BLaER1 treated with 17β-estradiol and CSF1 and Interleukin-3, amounts not matched to agents 10 nM and 100 nM (cell line): ENCODE measurements around the gene CAMKMT.

Experiments used
- H3K27ac ChIP-seq, 11 experiments: shearing (Covaris generic); formaldehyde crosslinking; 2 replicates each; pipeline ENCODE4 v1.8.1; 2022
- H3K27me3 ChIP-seq, 11 experiments: shearing (Covaris generic); formaldehyde crosslinking; 2 replicates each; pipeline ENCODE4 v1.8.1; 2022
- H3K36me3 ChIP-seq, 11 experiments: shearing (Covaris generic); formaldehyde crosslinking; 2 replicates each; pipeline ENCODE4 v1.8.1; 2022
- H3K4me1 ChIP-seq, 10 experiments: shearing (Covaris generic); formaldehyde crosslinking; 2 replicates each; pipeline ENCODE4 v1.8.1; 2022
- H3K4me2 ChIP-seq, 11 experiments: shearing (Covaris generic); formaldehyde crosslinking; 2 replicates each; pipeline ENCODE4 v1.8.1; 2022
- H3K4me3 ChIP-seq, 10 experiments: shearing (Covaris generic); formaldehyde crosslinking; 2 replicates each; pipeline ENCODE4 v1.8.1; 2022
- H3K9ac ChIP-seq, 11 experiments: shearing (Covaris generic); formaldehyde crosslinking; 2 replicates each; pipeline ENCODE4 v1.8.1; 2022
- H3K9me3 ChIP-seq, 11 experiments: shearing (Covaris generic); formaldehyde crosslinking; replicated peaks in 1 of 11; 2 replicates each; pipeline ENCODE4 v1.8.1; 2022
- H4K20me1 ChIP-seq, 11 experiments: shearing (Covaris generic); formaldehyde crosslinking; 2 replicates each; pipeline ENCODE4 v1.8.1; 2022
- Cebpa-rat ChIP-seq, 11 experiments: shearing (Covaris generic); IDR thresholded peaks; 2 replicates each; pipeline ENCODE4 v1.8.1; 2022

CAMKMT gene

GRCh38 chr2:44689516-44689915 is 327.8 kb downstream of the CAMKMT start:
- no peaks in the 10 kb centered on the region for H3K27me3 ChIP-seq
- H3K27ac ChIP-seq, result no peak overlapping the region
- H3K4me1 ChIP-seq, result peaks cover 0 to 6% (median 0%) of the 10 kb centered on the region in 10 experiments; a peak in 2 of 20 replicates
- no peak overlapping the region for H3K9ac ChIP-seq
- no peaks in the 10 kb centered on the region for H4K20me1 ChIP-seq
- H3K36me3 ChIP-seq, result no peaks in the 10 kb centered on the region
- TF ChIP-seq Cebpa-rat (IDR thresholded peaks at IDR 0.05), result no peak
- H3K4me3 ChIP-seq, result no peak overlapping the region
- no peaks in the 10 kb centered on the region for H3K9me3 ChIP-seq
- H3K4me2 ChIP-seq, result peak overlapping the region in 1 of 11 experiments; percentile 1; a peak in 1 of 22 replicates

- TF ChIP-seq Cebpa-rat (IDR thresholded peaks at IDR 0.05), result no peak
- H3K27me3 ChIP-seq, result no peaks in the 10 kb centered on the region
- no peaks in the 10 kb centered on the region for H3K9me3 ChIP-seq
- H4K20me1 ChIP-seq, result no peaks in the 10 kb centered on the region
- no peaks in the 10 kb centered on the region for H3K36me3 ChIP-seq
- no peak overlapping the region for H3K27ac ChIP-seq
- no peak overlapping the region for H3K4me3 ChIP-seq
- peaks cover 0 to 6% (median 0%) of the 10 kb centered on the region in 10 experiments; a peak in 2 of 20 replicates for H3K4me1 ChIP-seq
- no peak overlapping the region for H3K9ac ChIP-seq
- H3K4me2 ChIP-seq, result no peak overlapping the region
These were observed 329.5 kb downstream of the CAMKMT start for GRCh38 chr2:44691174-44691785.

- Histone ChIP-seq H4K20me1 (no peaks in the 10 kb centered on the region), H3K9me3 (no peaks in the 10 kb centered on the region), H3K27ac (no peak overlapping the region), H3K4me2 (no peak overlapping the region), H3K9ac (no peak overlapping the region), H3K36me3 (no peaks in the 10 kb centered on the region), H3K4me3 (no peak overlapping the region), H3K27me3 (no peaks in the 10 kb centered on the region), H3K4me1 (peaks cover 0 to 6% (median 0%) of the 10 kb centered on the region in 10 experiments; a peak in 2 of 20 replicates)
- TF ChIP-seq Cebpa-rat (IDR thresholded peaks at IDR 0.05), result no peak
These were observed 331.1 kb downstream of the CAMKMT start for GRCh38 chr2:44692821-44693220.

- Histone ChIP-seq H3K36me3 (0 out of 22 replicates have a peak, but pooled peaks cover 0 to 4% (median 0%) of the 10 kb centered on the region in 11 experiments), H3K9ac (no peak overlapping the region), H3K4me2 (no peak overlapping the region), H3K4me1 (no peaks in the 10 kb centered on the region), H3K9me3 (peaks cover 0 to 8% (median 0%) of the 10 kb centered on the region in 11 experiments; a peak in 1 of 22 replicates), H3K27me3 (no peaks in the 10 kb centered on the region), H4K20me1 (no peaks in the 10 kb centered on the region), H3K27ac (no peak overlapping the region), H3K4me3 (no peak overlapping the region)
- TF ChIP-seq Cebpa-rat (IDR thresholded peaks at IDR 0.05), result no peak
These were observed 339.1 kb downstream of the CAMKMT start for GRCh38 chr2:44700824-44701223.

- H4K20me1 ChIP-seq, result no peaks in the 10 kb centered on the region
- no peak overlapping the region for H3K27ac ChIP-seq
- no peak for TF ChIP-seq Cebpa-rat (IDR thresholded peaks at IDR 0.05)
- peaks cover 10 to 14% (median 12%) of the 10 kb centered on the region in 10 experiments; a peak in 16 of 20 replicates for H3K4me1 ChIP-seq
- H3K9me3 ChIP-seq, result peaks cover 0 to 8% (median 0%) of the 10 kb centered on the region in 11 experiments; a peak in 1 of 22 replicates
- H3K9ac ChIP-seq, result no peak overlapping the region
- no peak overlapping the region for H3K4me3 ChIP-seq
- H3K4me2 ChIP-seq, result no peak overlapping the region
- H3K27me3 ChIP-seq, result no peaks in the 10 kb centered on the region
- H3K36me3 ChIP-seq, result 0 out of 22 replicates have a peak, but pooled peaks cover 0 to 9% (median 0%) of the 10 kb centered on the region in 11 experiments
These were observed 343.6 kb downstream of the CAMKMT start for GRCh38 chr2:44705356-44705755.

GRCh38 chr2:44705876-44706480 is 344.2 kb downstream of the CAMKMT start:
- Histone ChIP-seq H3K27ac (no peak overlapping the region), H3K4me2 (no peak overlapping the region), H3K27me3 (no peaks in the 10 kb centered on the region), H3K36me3 (0 out of 22 replicates have a peak, but pooled peaks cover 0 to 9% (median 0%) of the 10 kb centered on the region in 11 experiments), H3K4me1 (peaks cover 10 to 14% (median 12%) of the 10 kb centered on the region in 10 experiments; a peak in 16 of 20 replicates), H3K9me3 (peaks cover 0 to 1% (median 0%) of the 10 kb centered on the region in 11 experiments; a peak in 1 of 22 replicates), H4K20me1 (no peaks in the 10 kb centered on the region), H3K9ac (no peak overlapping the region), H3K4me3 (no peak overlapping the region)
- no peak for TF ChIP-seq Cebpa-rat (IDR thresholded peaks at IDR 0.05)

- Histone ChIP-seq H3K4me2 (no peak overlapping the region), H3K9me3 (no peaks in the 10 kb centered on the region), H4K20me1 (no peaks in the 10 kb centered on the region), H3K4me3 (no peak overlapping the region), H3K27me3 (no peaks in the 10 kb centered on the region), H3K36me3 (0 out of 22 replicates have a peak, but pooled peaks cover 0 to 9% (median 0%) of the 10 kb centered on the region in 11 experiments), H3K27ac (no peak overlapping the region), H3K4me1 (peaks cover 10 to 14% (median 12%) of the 10 kb centered on the region in 10 experiments; a peak in 16 of 20 replicates), H3K9ac (no peak overlapping the region)
- TF ChIP-seq Cebpa-rat (IDR thresholded peaks at IDR 0.05), result no peak
These were observed 345.2 kb downstream of the CAMKMT start for GRCh38 chr2:44706681-44707553.

- Histone ChIP-seq H3K4me2 (peak overlapping the region; percentile 11 to 66 (median 51); a peak in 21 of 22 replicates), H3K36me3 (0 out of 22 replicates have a peak, but pooled peaks cover 0 to 9% (median 0%) of the 10 kb centered on the region in 11 experiments), H3K9ac (no peak overlapping the region), H3K27me3 (no peaks in the 10 kb centered on the region), H3K27ac (no peak overlapping the region), H3K9me3 (no peaks in the 10 kb centered on the region), H3K4me1 (peaks cover 16 to 21% (median 20%) of the 10 kb centered on the region in 10 experiments), H3K4me3 (no peak overlapping the region), H4K20me1 (no peaks in the 10 kb centered on the region)
- TF ChIP-seq Cebpa-rat (IDR thresholded peaks at IDR 0.05), result no peak
These were observed 346.4 kb downstream of the CAMKMT start for GRCh38 chr2:44707945-44708660.
